H1 (cell line): Measurements from ENCODE around the gene TBC1D3I. TPM values are rescaled to one million over a fixed set of nuclear protein-coding genes. Genes with fewer than 3 reads are reported as not detected.
"Not testable (repeated sequence)": the region's sequence is repeated elsewhere in the genome, so short reads cannot be mapped to it uniquely, and the experiment has no call there.

Experiments
- CTCF ChIA-PET: fragments of 300-600 bp; sonication (Branson Sonifier 250); formaldehyde crosslinking; loops from one replicate; lab custom pipeline; 2021; ENCODE audit not compliant: partially characterized antibody; lab: Charles Lee
- POLR2A ChIA-PET: fragments of 300-600 bp; sonication (Branson Sonifier 250); formaldehyde crosslinking; loops from one replicate; lab custom pipeline; 2021; ENCODE audit warnings: inconsistent platforms; ENCODE audit not compliant: partially characterized antibody; lab: Charles Lee
- DNase-seq, 2 experiments: peaks; one replicate each; pipeline versions ENCODE4 v3.0.0 to v3.0.0-alpha.2; 2010 to 2022; ENCODE audit warnings: low spot score in 2 of 2, low read depth in 1 of 2, mixed read lengths in 1 of 2
- FAIRE-seq: peaks from 2 replicates; lab custom pipeline; 2011; peaks lifted over from hg19 to GRCh38; lab: Jason Lieb, UNC
- H2AFZ ChIP-seq: 2 replicates; pipeline ENCODE4 v1.8.1; 2012; ENCODE audit warnings: low read length, inconsistent platforms
- H2AK5ac ChIP-seq: 2 replicates; pipeline ENCODE4 v1.6.1; 2013; ENCODE audit warnings: low read depth, low read length
- H2BK120ac ChIP-seq: replicated peaks from 2 replicates; pipeline ENCODE3; 2013; ENCODE audit warnings: low read depth, low read length, inconsistent platforms
- H2BK12ac ChIP-seq: 2 replicates; pipeline ENCODE4 v1.6.1; 2013; ENCODE audit warnings: low read depth, low read length
- H2BK15ac ChIP-seq: 2 replicates; pipeline ENCODE4 v1.6.1; 2013; ENCODE audit warnings: low read length
- H2BK20ac ChIP-seq: 2 replicates; pipeline ENCODE4 v1.6.1; 2013; ENCODE audit warnings: low read length
- H2BK5ac ChIP-seq: 2 replicates; pipeline ENCODE4 v1.6.1; 2013; ENCODE audit warnings: low read depth, low read length
- H3K14ac ChIP-seq: 2 replicates; pipeline ENCODE4 v1.6.1; 2013; ENCODE audit warnings: inconsistent platforms; ENCODE audit not compliant: insufficient read length
- H3K18ac ChIP-seq: 2 replicates; pipeline ENCODE4 v1.6.1; 2013; ENCODE audit warnings: low read length; ENCODE audit errors: extremely low read depth
- H3K23ac ChIP-seq: 2 replicates; pipeline ENCODE4 v1.6.1; 2013; ENCODE audit warnings: inconsistent platforms; ENCODE audit not compliant: insufficient read length
- H3K23me2 ChIP-seq: 2 replicates; pipeline ENCODE4 v1.6.1; 2013; ENCODE audit warnings: low read depth, low read length
- H3K27ac ChIP-seq: 2 replicates; pipeline ENCODE4 v1.6.1; 2011; ENCODE audit warnings: low read depth, low read length, inconsistent platforms
- H3K27me3 ChIP-seq, 4 experiments: replicated peaks in 1 of 4; 1 replicate in 1 of 4; 2 replicates in 3 of 4; pipeline versions ENCODE4 v1.6.1 to v1.8.1; 2011 to 2013; ENCODE audit warnings: low read length in 3 of 4, mild to moderate bottlenecking in 3 of 4, inconsistent platforms in 2 of 4, mixed read lengths in 2 of 4, moderate library complexity in 1 of 4; ENCODE audit not compliant: control insufficient read depth in 3 of 4, insufficient read depth in 3 of 4; ENCODE audit errors: extremely low read depth in 1 of 4
- H3K36me3 ChIP-seq, 4 experiments: 2 replicates each; pipeline versions ENCODE4 v1.6.1 to v1.8.1; 2011 to 2013; ENCODE audit warnings: mild to moderate bottlenecking in 4 of 4, low read length in 3 of 4, moderate library complexity in 2 of 4, control low read depth in 1 of 4, inconsistent platforms in 1 of 4; ENCODE audit not compliant: insufficient read depth in 4 of 4, control insufficient read depth in 2 of 4
- H3K4ac ChIP-seq: replicated peaks from 2 replicates; pipeline ENCODE3; 2013; ENCODE audit warnings: low read length, low read depth, mixed read lengths, inconsistent platforms; ENCODE audit not compliant: insufficient read length
- H3K4me1 ChIP-seq, 4 experiments: replicated peaks in 1 of 4; 1 replicate in 1 of 4; 2 replicates in 3 of 4; pipeline versions ENCODE4 v1.6.1 to v1.8.1; 2011 to 2013; ENCODE audit warnings: low read length in 3 of 4, inconsistent platforms in 2 of 4, mixed read lengths in 1 of 4; ENCODE audit not compliant: insufficient read depth in 4 of 4, control insufficient read depth in 3 of 4
- H3K4me2 ChIP-seq, 2 experiments: 2 replicates each; pipeline versions ENCODE4 v1.6.1 to v1.8.1; 2011 to 2013; ENCODE audit warnings: low read depth in 2 of 2, low read length in 2 of 2, control low read depth in 1 of 2, inconsistent platforms in 1 of 2, mild to moderate bottlenecking in 1 of 2; ENCODE audit not compliant: insufficient read depth in 1 of 2
- H3K4me3 ChIP-seq, 4 experiments: fragments of 200-600, 300-600 bp in 1 of 4; sonication (generic), shearing (Covaris generic), sonication (Bioruptor Twin) in 1 of 4; 2 replicates each; pipeline versions ENCODE4 v1.5.1 to v1.8.1; 2011 to 2016; ENCODE audit warnings: low read length in 4 of 4, low read depth in 3 of 4, control low read depth in 2 of 4, inconsistent platforms in 2 of 4, mild to moderate bottlenecking in 2 of 4, mixed read lengths in 1 of 4, moderate library complexity in 1 of 4; ENCODE audit not compliant: insufficient read depth in 2 of 4; ENCODE audit errors: extremely low read depth in 1 of 4
- H3K56ac ChIP-seq: replicated peaks from 2 replicates; pipeline ENCODE3; 2013; ENCODE audit warnings: low read depth, mild to moderate bottlenecking, mixed read lengths, low read length, inconsistent platforms; ENCODE audit not compliant: insufficient read length
- H3K79me1 ChIP-seq: 2 replicates; pipeline ENCODE4 v1.6.1; 2013; ENCODE audit warnings: low read depth, low read length, control low read depth
- H3K79me2 ChIP-seq, 2 experiments: 2 replicates each; pipeline versions ENCODE4 v1.6.1 to v1.8.1; 2012 to 2013; ENCODE audit warnings: low read length in 2 of 2, mild to moderate bottlenecking in 2 of 2, inconsistent platforms in 1 of 2; ENCODE audit not compliant: insufficient read depth in 2 of 2, control insufficient read depth in 1 of 2
- H3K9ac ChIP-seq, 4 experiments: replicated peaks in 1 of 4; 1 replicate in 1 of 4; 2 replicates in 3 of 4; pipeline versions ENCODE4 v1.6.1 to v1.8.1; 2011 to 2013; ENCODE audit warnings: low read depth in 3 of 4, low read length in 3 of 4, control low read depth in 2 of 4, mild to moderate bottlenecking in 2 of 4, moderate library complexity in 2 of 4, inconsistent platforms in 1 of 4; ENCODE audit errors: extremely low read depth in 1 of 4
- H3K9me3 ChIP-seq, 2 experiments: 2 replicates each; pipeline versions ENCODE4 v1.6.1 to v1.8.1; 2012 to 2013; ENCODE audit warnings: mild to moderate bottlenecking in 2 of 2, moderate library complexity in 2 of 2, control low read depth in 1 of 2, inconsistent platforms in 1 of 2, low read depth in 1 of 2, low read length in 1 of 2, mixed read lengths in 1 of 2; ENCODE audit not compliant: insufficient read depth in 2 of 2
- H4K20me1 ChIP-seq, 2 experiments: replicated peaks in 1 of 2; 2 replicates each; pipeline versions ENCODE3 to v1.8.1; 2011 to 2013; ENCODE audit warnings: inconsistent platforms in 2 of 2, low read length in 2 of 2, mild to moderate bottlenecking in 1 of 2; ENCODE audit not compliant: insufficient read depth in 2 of 2, control insufficient read depth in 1 of 2
- H4K5ac ChIP-seq: 2 replicates; pipeline ENCODE4 v1.6.1; 2013; ENCODE audit warnings: low read length, low read depth, mixed read lengths, inconsistent platforms; ENCODE audit not compliant: insufficient read length
- H4K8ac ChIP-seq: 2 replicates; pipeline ENCODE4 v1.8.0; 2013; ENCODE audit warnings: mild to moderate bottlenecking, moderate library complexity, low read length, inconsistent platforms; ENCODE audit not compliant: insufficient read depth; ENCODE audit errors: extremely low read depth
- H4K91ac ChIP-seq: replicated peaks from 2 replicates; pipeline ENCODE3; 2013; ENCODE audit warnings: low read length, mixed read lengths, inconsistent platforms; ENCODE audit not compliant: insufficient read length
- WGBS, 2 experiments: shearing (Covaris generic) in 1 of 2; methylation state at CpG; one replicate each; pipeline versions ENCODE4 v1.1.6 to v1.1.7; 2013 to 2015; ENCODE audit warnings: low lambda C conversion rate in 2 of 2, mixed read lengths in 2 of 2, inconsistent platforms in 1 of 2, low coverage in 1 of 2, missing lambda C conversion rate in 1 of 2; ENCODE audit not compliant: insufficient replicate concordance in 2 of 2, insufficient coverage in 1 of 2, insufficient read length in 1 of 2; ENCODE audit errors: extremely low coverage in 1 of 2, missing lambda C conversion rate in 1 of 2; 5-methylcytosine and 5-hydroxymethylcytosine counted together
- polyA plus RNA-seq, 7 experiments: library from polyadenylated mRNA; depleted of rRNA in 3 of 7; stranded (reverse) in 5 of 7; unstranded in 2 of 7; fragments of >200 nt in 5 of 7; fragments of 200-250 nt in 2 of 7; gene quantifications; 1 replicate in 5 of 7; 2 replicates in 1 of 7; 4 replicates in 1 of 7; pipeline versions ENCODE4 v1.2.1 to v1.2.3, GENCODE V29; 2011 to 2013; ENCODE audit warnings: missing spikeins in 2 of 7, mixed read lengths in 2 of 7
- total RNA-seq: library from RNA; stranded (reverse); fragmentation: NEBNext Ultra II Directional; extraction: Animal tissue kit (Norgen Biotek cat#: 25700); gene quantifications from 2 replicates; pipeline ENCODE4 v1.2.1, GENCODE V29; 2021

TBC1D3I gene
- total and polyA plus RNA-seq, 2 of the 8 experiments (the other 6 are each of a cell fraction or from before 2014, with no cell fraction given) = 2.3 TPM; not detected in 1

GRCh38 chr17:36215406-36216308 lies 48.7 kb downstream of the TBC1D3I start:
- H3K79me1 ChIP-seq, H3K4me2 ChIP-seq, H4K91ac ChIP-seq, H2AFZ ChIP-seq, H4K8ac ChIP-seq, H3K4me1 ChIP-seq, H3K23ac ChIP-seq, H2BK15ac ChIP-seq, H3K27ac ChIP-seq, H3K4ac ChIP-seq, H2BK12ac ChIP-seq, H3K23me2 ChIP-seq, H2BK120ac ChIP-seq, H3K9ac ChIP-seq, H3K79me2 ChIP-seq, H4K5ac ChIP-seq, H3K27me3 ChIP-seq, H2AK5ac ChIP-seq, H3K36me3 ChIP-seq, H3K4me3 ChIP-seq, DNase-seq, H3K18ac ChIP-seq, H2BK20ac ChIP-seq, H2BK5ac ChIP-seq, H3K14ac ChIP-seq, H4K20me1 ChIP-seq, POLR2A ChIA-PET, H3K56ac ChIP-seq, FAIRE-seq: not testable (repeated sequence)
- 94% methylated on average over 7 of the region's 7 CpGs; no CpG with 5 or more reads in 1 of the 2 experiments for WGBS, 2 experiments
- peaks cover 18 to 22% of the 10 kb centered on the region in 2 experiments; a peak in 3 of 4 replicates for H3K9me3 ChIP-seq
- CTCF ChIA-PET = interaction anchor here (1.3 kb wide), 1 partner anchor 67 kb away, joined by 4 read pairs; no protein-coding TSS in a partner anchor
